GM19395 (cell line): ENCODE results near the gene CRNKL1.

ENCODE experiments used
- ATAC-seq: cut with Tn5 transposase; IDR thresholded peaks from one replicate; pipeline ENCODE4 v1.9.1; 2021; ENCODE audit warnings: mild to moderate bottlenecking, moderate library complexity; ENCODE audit not compliant: unreplicated experiment

The CRNKL1 gene

DNA sequence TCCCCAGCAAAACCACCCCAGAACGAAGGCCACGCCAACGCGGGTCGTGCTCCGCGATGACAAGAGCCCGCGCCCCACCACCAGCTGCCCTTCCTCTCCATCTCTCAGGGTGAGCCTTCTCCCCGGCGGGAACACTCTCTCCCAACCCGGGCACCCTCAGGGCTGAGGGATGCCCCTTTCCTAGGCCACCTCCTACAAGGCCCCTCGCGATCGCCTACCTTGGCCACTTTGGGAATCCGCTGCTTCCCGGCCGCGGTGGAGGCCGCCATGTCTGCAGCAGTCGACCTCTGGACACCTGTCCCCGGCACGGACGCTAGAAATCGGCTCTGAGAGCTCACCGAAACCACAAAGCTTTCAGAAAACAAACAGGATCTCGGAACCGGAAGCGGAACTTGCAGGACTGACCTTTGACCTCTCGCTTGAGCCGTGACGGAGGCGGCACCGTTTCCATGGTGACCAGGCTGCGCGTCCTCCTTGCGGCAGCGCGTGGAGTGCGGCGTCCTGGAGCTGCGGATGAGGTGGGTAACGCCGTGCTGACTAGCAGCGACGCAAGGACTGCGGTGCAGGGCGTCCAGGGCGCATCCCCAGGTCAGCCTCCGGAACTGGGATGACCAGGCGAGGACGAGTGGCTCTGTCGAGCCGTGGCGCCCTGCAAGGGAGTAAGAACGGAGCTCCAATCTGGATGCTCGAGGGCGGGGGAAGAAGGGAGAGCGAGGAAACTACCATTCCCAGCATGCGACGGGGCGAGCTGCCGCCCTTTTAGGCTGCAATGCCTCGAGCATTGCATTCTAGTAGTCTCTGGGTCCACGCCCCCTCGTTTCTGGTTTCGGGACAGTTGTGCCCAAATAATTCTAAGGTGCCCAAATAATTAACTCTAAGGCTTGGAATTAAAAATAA, at the start of gene CRNKL1, which contains the start of gene CFAP61:
CRNKL1 (minus strand) TSS at position 393 of the 897 bp plus-strand sequence; CDS start at position 269, 124 bp downstream.
CFAP61 (plus strand) TSS at position 459 of the 897 bp plus-strand sequence. CDS start 4,122 bp downstream, outside the sequence.
- peak; percentile 96 for ATAC-seq

GRCh38 chr20:20100881-20101280, 48.6 kb upstream of the CRNKL1 start:
- no peak for ATAC-seq

GRCh38 chr20:20096421-20096820, 44.2 kb upstream of the CRNKL1 start:
- no peak for ATAC-seq

- no peak for ATAC-seq
These were observed 43.0 kb upstream of the CRNKL1 start for GRCh38 chr20:20095114-20095872.

DNA sequence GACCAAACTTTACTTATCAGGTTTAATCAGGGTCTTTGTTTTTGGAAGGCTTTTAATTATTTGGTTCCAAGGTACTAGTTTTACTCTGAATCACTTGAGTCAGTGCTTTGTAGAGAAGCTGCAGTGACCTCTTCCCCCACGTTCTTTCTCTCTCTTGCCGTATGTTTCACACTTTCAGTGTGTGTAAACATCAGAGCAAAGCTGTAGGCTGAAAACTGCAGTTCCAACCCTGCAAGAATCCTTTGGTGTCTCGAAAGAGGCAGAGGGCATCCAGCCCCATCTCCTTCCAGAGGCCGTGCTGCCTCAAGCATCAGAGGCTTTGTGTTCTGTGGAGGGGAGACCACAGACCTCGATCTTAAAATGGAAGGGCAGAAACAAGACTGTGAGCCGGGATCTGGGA, 42.1 kb upstream of the CRNKL1 start:
- no peak for ATAC-seq

DNA sequence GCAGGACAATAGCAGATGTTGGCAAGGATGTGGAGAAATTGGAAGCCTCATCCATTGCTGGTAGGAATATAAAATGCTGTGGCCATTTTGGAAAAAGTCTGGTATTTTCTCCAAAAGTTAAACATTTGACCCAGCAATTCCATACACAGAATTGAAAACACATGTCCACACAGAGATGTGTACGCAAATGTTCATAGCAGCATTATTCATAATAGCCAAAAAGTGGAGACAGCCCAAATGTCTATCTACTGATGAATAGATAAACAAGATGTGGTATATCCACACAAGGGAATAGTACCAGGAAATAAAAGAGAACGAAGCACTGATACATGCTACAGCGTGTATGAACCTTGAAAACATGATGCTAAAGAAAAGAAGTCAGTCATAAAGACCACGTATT, 40.6 kb upstream of the CRNKL1 start:
- no peak for ATAC-seq

GRCh38 chr20:20089939-20090338, 37.7 kb upstream of the CRNKL1 start:
- no peak for ATAC-seq

DNA sequence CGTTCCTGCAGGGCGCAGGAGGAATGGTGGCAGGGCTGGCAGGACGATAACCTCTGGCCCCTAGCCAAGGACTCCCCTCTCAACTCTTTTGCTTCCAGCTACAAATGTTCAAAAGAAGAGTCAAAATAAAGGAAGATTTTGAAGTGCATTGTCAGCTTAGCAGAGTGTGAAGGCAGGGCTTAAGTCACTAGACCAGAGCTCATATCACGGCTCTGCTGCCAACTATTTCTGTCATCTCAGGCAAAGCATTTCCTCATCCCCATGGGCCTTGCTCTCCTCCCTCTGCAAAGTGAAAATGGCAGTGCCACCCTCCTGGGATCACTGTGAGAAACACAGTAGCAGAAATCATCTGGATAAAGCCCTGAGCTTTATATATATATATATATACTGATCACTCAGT, 36.8 kb upstream of the CRNKL1 start:
- no peak for ATAC-seq

DNA sequence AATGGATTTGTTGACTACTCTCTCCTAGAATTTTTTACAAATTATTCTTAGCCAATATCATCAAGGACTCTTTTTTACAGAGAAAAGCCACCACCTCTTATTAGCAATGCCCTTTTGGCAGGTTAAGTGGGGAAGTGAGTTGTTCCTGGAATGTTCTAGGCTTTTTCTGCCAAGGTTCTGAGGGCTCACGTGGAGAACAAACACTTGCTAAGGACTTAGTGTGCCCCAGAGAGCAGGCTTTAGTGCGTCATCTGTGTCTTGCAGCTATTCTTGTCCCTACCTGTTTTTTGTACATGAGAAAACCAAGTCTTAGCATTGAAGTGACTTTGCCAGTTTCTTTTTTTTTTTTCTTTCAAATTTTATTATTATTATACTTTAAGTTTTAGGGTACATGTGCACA, 33.5 kb upstream of the CRNKL1 start:
- no peak for ATAC-seq

DNA sequence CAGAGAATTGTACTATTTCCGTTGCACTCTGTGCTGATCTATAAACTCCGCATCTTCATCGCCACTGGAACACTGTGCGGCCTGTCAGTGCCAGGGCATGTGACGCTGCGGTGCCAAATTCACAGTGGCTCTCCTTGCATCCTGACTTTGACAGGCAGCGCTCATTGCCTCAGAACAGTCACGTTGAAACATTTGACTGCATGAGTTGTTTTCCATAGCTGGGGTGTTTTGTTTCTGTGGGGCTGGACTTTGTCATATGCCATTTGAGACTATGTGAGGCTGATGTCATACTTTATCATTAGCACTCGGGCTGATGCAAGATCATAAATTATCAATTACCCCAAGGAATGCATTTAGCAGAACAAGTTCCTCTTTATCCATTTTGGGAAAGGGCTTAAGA, 32.8 kb upstream of the CRNKL1 start:
- ATAC-seq, result no peak

GRCh38 chr20:20084296-20084752, 32.1 kb upstream of the CRNKL1 start:
- ATAC-seq, result no peak

DNA sequence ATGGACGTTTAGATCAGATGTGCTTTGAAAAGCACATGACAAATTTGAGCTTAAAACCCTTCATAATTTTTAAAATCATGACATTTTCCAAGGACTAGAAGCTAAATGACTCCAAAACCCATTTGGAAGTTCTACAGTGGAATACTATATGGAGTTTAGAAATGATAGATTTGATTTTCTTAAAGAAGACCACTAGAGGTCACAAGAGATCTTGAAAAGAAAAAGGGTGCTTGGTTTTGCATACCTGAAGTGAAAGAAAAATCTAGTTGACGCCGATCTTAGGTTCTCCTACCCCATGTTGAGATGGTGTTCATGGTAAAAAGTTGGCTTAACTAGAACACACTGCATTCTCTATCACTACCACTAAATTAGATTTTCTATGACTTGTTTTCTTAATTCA, 31.5 kb upstream of the CRNKL1 start:
- ATAC-seq, result no peak

DNA sequence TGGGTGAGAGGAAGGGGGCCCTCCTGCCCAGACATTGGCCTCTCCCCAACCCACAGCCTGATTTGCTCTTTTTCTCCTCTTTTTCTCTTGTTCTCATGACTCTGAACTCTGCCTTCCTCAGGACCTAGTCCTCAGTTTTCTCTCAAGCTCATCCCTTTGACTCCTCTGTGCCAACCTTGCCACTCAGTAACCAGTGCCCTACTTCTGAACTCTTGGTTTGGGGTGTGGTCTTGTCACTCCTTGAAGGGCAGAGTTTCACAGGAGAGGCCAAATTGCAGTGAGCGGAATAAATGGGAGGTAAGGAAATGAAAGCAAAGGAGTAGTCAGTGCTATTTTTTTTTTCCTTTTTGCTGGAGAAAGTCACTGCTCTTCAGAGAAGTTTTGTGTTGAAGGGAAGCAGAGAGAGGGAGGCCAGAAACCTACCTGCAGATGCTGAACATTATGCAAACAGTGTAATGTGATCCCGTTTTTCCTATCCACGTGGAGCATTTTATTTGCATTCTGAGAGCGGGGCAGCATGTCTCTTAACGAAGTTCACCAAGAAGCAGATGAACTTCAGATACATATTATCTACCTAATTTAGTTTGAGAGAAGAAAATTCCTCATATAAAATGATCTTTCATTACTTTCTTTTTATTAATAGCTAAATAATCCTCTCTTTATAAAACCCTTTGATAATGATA, 27.0 kb upstream of the CRNKL1 start:
- ATAC-seq, result no peak

GRCh38 chr20:20078041-20078440, 25.8 kb upstream of the CRNKL1 start:
- no peak for ATAC-seq

DNA sequence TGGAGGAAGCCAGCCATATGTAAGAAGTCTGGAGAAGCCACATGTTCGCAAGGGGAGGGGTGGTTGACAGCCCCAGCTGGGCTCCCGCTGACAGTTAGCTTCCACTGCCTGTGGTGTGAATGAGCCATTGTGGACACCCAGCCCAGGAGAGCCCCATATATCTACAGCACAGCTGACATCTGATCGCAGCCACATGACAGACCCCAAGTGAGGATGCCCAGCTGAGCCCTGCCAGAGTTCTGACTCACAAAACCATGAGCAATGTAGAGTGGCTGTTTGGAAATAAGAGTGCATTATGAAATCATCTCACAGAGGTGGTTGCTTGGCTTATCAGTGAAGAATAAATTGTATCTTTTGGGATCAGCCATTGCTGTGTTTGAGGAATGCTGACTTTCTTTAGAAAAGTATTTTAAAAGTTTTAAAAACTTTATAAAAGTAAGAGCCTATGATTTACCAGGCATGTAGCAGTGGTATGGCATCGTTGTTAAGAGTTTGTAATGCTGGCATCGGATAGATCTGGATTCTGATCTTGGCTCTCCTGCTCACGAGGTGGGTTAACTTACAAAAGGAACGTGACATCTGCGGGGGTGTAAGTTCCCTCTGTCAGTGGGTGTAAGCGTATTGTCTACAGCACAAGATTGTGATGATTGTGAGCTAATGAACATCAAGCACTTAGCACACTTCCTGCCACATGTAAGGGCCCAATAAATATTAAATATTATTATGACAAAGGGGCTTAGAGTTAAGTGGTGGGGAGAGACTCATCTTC, 24.2 kb upstream of the CRNKL1 start:
- no peak for ATAC-seq

DNA sequence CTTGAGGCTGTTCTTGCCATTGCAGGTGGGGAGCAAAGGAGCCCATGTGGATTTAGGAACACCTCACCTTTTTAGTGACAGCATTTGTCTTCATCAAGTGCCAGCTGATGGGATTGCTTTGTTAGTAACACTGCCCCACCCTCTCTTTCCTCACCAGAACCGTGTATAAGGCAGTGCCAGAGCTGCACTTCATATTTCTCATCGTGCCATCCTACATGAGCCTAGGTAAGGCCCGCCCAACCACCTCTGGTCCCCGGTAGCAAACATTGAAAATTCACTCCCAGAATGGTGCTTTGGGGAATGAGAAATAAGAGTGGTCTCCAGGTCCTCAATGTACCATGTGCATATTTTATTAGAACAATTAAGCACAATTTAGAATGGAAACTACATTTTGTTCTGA, 22.8 kb upstream of the CRNKL1 start:
- ATAC-seq, result no peak

- no peak for ATAC-seq
These were observed 21.6 kb upstream of the CRNKL1 start for GRCh38 chr20:20073801-20074371.

DNA sequence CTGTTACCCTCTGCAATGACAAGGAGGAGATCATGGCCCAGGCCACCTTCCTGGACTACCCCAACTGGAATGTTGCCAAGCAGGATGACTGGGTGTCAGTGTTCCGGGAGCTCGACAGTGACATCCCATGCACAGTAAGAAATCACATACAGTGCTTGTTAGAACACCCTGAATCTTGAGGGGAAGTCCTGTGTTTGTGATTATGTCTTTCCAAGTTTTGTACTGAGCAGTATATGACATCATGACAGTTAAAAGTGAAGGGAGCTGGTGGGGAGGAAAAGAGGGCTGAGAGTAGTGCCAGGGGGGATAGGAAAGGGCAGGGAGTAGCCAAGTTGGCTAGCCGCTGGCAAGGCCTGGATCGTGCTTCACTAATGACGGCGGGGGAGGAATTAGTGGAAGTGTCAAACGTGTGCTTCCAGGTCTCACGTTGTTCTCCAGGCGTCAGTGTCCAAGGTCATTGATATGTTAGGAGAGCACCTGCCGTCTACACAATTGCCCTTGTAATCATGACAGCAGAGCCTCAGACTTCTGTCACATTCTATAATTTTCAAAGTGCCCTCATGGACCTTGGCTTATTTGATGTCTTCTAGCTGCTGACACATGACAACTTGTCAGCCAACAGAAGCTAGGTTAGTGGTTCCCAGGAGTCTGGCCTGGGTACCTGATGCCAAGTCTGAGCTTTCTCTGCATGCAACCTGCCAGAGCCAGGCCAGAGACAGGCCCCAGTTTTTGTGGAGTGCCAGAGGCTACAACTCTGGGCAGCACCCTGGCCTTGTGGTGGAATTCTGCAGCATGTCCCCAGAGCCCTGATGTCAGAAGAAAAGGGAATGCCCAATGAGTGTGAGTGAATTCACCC, 18.8 kb upstream of the CRNKL1 start:
- ATAC-seq, result no peak

DNA sequence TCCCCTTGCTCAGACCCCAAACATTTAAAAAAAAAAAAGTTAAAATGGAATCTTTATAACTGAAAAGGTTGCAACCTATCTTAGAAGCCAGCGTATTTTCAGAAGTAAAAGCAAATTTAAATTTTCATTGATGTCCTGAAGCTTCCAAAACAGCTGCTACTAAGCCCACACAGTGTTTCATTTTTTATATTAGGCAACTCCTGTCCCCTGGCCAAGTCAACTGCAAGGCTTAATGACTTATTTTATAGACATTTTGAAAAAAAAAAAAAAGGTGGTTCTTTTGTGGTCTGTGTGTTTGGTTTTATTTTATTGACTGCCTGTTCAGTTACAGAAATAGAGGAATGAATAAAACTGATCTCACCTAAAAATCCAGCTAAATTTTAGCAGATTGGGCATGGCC, 13.1 kb upstream of the CRNKL1 start:
- no peak for ATAC-seq
